Ovary (tissue), 3 donors: Measurements from ENCODE around the gene KRTAP3-1.

Experiments used
- CTCF ChIP-seq, 3 donors: fragments of 450-650 bp in 2 of 3; fragments of 200-600 bp in 1 of 3; IDR thresholded peaks; one replicate each; pipeline versions ENCODE4 v1.5.1 to v1.8.0; 2016 to 2022; ENCODE audit warnings: antibody characterized with exemption in 3 of 3, mild to moderate bottlenecking in 1 of 3
- EP300 ChIP-seq: sonication (generic); formaldehyde crosslinking; IDR thresholded peaks from one replicate; pipeline ENCODE4 v1.6.1; 2017; ENCODE audit warnings: antibody characterized with exemption
- POLR2A ChIP-seq: fragments of 450-650 bp; IDR thresholded peaks from one replicate; pipeline ENCODE4 v1.6.1; 2017; ENCODE audit warnings: antibody characterized with exemption, mild to moderate bottlenecking, moderate library complexity
- donor health status: DM: no; HTN: no; CAD: no.

DNA sequence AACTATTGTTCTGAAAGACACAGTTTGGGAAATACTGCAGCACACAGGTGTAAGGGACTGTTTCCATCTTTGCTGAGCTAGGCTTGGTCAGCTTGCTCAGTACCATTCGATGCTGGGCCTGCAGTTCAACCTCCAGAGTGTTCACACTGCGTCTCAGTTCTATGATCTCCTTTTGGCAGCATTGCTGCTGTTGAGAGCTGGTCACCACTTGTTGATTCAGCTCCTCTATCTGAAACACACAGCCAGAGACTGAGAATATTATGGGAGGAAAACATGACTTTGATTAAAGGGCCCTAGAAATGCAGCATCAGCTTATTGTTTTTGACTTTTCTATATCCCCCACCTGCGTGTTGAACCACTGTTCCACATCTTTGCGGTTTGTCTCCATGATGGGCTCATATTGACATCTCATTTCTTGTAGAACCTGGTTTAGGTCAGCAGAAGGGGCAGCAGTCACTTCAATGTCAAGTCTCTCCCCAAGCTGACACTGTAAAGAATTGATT is 46.8 kb downstream of the KRTAP3-1 start:
- TF ChIP-seq CTCF (IDR thresholded peaks at IDR 0.05) (no peak), POLR2A (no peak), EP300 (no peak)
